ENCODE data around the gene PRRC2C. TPM values are rescaled to one million over a fixed set of nuclear protein-coding genes. Genes with fewer than 3 reads are reported as not detected.

The PRRC2C gene
- total and polyA plus RNA-seq, 2 of the 13 experiments (the other 11 are each of a cell fraction or from before 2014, with no cell fraction given) = 46.2 to 57.0 TPM

DNA sequence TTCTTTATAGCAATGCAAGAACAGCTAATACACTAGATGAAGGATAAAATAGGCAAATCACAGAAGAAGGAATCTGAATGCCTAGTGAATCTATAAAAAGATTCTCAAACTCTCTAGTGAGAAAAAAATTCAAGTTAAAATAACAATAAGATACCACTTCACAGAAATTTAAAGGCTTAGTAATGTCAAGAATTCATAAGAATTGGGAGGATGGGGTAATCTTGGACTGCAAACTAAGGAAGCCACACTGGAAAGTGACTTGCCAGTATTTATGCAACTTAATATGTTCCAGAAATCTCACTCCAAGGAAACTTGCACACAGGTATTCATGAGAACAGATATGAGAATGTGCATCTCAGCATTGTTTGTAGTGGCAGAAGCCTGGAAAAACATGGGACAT lies 38.9 kb upstream of the PRRC2C start (continued):
- TF ChIP-seq, protein P1, sequence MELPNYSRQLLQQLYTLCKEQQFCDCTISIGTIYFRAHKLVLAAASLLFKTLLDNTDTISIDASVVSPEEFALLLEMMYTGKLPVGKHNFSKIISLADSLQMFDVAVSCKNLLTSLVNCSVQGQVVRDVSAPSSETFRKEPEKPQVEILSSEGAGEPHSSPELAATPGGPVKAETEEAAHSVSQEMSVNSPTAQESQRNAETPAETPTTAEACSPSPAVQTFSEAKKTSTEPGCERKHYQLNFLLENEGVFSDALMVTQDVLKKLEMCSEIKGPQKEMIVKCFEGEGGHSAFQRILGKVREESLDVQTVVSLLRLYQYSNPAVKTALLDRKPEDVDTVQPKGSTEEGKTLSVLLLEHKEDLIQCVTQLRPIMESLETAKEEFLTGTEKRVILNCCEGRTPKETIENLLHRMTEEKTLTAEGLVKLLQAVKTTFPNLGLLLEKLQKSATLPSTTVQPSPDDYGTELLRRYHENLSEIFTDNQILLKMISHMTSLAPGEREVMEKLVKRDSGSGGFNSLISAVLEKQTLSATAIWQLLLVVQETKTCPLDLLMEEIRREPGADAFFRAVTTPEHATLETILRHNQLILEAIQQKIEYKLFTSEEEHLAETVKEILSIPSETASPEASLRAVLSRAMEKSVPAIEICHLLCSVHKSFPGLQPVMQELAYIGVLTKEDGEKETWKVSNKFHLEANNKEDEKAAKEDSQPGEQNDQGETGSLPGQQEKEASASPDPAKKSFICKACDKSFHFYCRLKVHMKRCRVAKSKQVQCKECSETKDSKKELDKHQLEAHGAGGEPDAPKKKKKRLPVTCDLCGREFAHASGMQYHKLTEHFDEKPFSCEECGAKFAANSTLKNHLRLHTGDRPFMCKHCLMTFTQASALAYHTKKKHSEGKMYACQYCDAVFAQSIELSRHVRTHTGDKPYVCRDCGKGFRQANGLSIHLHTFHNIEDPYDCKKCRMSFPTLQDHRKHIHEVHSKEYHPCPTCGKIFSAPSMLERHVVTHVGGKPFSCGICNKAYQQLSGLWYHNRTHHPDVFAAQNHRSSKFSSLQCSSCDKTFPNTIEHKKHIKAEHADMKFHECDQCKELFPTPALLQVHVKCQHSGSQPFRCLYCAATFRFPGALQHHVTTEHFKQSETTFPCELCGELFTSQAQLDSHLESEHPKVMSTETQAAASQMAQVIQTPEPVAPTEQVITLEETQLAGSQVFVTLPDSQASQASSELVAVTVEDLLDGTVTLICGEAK (IDR thresholded peaks at IDR 0.05) = no peak
- TF ChIP-seq, protein P1 (CRISPR knock-in tag; IDR thresholded peaks at IDR 0.05) = no peak
- no peak for TF ChIP-seq CBX5 (CRISPR knock-in tag; IDR thresholded peaks at IDR 0.05; ENCODE audit: borderline replicate concordance)
- no peak for TF ChIP-seq ZNF83 (CRISPR knock-in tag; IDR thresholded peaks at IDR 0.05; ENCODE audit: borderline replicate concordance)
- no peak for TF ChIP-seq CBX2 (IDR thresholded peaks at IDR 0.05; ENCODE audit: low read depth, low read length)
- no peak for TF ChIP-seq CBX2 (CRISPR knock-in tag; IDR thresholded peaks at IDR 0.05; ENCODE audit: low read depth)

All from HepG2 (cell line).